ENCODE data around the gene SLC12A4.
"Not testable (repeated sequence)": the region's sequence is repeated elsewhere in the genome, so short reads cannot be mapped to it uniquely, and the experiment has no call there.

The SLC12A4 gene

DNA sequence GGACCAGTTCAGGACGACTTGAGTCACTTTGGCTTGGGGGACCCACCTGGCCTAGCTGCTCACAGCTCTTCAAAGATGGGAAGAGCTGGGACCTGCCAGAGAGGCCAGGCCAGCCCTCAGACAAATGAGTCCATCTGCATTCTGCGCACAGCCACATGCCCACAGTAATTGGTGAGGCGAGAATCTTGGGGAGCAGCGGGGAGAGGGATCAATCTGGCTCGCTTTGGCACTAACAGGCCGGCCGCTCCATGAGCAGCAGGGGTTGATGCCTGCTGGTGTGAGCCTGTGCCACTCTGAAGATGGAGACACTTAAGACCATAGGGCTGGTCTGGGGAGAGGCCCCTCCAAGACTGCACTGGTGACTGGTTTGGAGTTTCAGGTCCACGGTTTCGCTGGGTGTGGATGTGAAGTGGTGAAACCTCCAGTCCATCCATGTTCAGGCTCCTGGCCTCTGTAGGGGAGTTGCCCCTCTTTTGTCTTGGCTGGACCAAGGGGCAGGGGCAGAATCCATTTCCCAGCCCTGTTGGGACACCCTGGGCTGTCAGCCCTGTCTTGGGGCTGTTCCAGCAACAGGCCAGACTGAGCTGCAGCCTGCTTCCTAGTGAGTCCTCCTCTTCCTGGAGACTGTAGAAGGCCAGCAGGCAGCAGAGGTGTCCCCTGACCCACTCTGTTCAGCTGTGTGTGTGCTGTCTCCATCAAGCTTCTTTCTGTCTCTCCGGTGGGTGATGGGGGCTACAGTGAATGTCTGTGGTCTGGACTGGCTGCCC, 44.1 kb downstream of the SLC12A4 start:
- no peak for DNase-seq

GRCh38 chr16:67923414-67924116, 44.9 kb downstream of the SLC12A4 start:
- DNase-seq, result no peak

DNA sequence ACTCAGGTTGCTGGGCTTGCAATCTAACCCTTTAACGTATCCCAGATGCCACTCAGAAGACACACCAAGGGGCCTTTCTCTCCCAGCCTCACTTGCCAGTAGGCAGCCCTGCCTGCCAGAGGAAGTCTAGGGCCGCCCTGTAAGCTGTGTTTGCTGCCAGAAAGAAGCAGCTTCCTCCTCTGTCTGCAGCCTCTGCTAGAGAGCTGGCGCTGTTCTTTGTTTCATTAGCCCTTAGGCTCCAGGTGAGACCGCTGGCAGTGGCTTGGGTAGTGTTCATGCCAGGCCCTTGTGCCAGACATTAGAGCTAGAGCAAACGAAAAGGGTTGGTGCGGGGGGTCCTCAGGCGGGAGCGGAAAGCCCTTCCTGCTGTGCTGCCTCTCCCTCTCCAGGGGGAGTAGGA, 45.7 kb downstream of the SLC12A4 start:
- DNase-seq, result no peak

DNA sequence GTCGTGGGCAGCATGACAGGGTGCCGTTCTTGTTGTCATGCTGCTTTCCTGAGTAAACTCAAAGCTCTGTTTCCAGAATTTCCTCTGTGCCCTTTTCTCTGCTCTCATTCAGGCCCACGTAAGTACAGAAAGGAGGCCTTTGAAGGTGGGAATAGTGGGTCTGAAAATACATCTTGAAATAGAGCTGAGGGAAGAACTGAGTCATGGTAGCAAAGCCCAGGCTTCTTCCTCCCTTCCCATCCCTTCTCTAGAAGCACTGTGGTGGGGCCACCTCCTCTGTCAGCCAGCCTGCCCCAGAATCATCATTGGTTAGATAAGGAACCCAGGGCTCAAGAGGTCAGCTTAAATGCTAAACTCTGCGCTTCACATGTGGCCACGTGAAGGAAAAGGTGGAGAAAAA, 46.2 kb downstream of the SLC12A4 start:
- DNase-seq, result no peak

DNA sequence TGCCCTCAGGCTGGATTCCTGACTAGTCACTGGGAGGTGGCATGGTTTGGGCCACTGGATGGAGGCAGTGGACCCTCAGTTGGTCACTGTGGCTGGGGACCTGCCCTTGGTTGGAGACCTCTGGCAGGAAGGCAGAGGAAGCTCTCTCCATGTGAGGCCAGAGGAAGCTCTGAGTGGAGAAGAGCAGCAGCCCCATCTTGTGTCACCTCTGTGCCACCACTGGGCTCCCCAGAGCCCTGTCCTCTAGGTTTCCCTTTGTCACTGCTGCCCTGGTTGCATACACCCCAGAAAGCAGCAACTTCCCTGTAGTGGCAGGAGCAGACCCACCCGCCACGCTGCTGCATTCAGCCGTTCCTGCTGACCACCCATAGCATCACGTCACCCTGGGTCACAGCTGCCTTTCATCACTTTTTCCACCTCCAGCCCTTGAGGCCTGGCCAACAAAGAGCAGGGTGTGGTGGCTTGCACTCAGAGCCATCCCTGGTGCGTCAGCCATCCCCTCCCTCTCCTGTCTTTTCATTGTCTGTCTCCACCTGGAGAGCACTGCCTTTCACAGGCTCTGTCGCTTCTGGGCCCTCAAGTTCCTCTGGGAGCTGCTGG, 48.7 kb downstream of the SLC12A4 start:
- no peak for DNase-seq

GRCh38 chr16:67917852-67918236, 50.6 kb downstream of the SLC12A4 start:
- no peak for DNase-seq

DNA sequence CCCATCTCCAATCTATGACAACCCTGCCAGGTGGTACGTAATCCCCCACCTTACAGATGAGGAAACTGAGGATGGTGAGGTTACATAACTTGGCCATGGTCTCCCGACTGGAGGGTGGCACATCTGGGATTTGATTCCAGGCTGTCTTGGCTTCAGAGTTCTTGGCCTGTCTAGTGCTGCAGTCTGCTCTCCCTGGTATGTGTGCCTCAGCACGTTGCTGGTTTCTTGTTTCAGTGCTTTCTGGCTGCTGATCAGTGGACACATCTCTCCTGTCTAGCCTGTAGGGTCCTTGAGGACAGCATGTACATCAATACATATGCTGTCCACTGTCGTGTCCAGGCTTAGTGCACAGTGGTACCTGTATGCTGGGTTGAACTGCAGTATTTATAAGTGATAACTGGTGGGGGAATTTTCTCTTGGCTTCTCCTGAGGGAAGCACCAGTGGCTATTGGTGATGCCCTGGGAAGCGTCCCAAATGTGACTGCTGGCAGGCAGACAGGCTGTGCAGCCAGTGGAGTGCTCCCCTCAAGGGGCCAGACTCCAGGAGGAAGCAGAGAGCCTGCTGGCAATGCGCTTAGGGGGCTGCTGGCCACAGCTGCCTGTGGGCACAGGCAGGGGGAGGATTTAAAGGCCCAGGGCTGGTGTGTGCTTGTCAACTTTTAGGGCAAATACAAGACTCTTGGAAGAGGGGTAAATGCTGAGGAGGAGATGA, 51.1 kb downstream of the SLC12A4 start:
- DNase-seq, result no peak

DNA sequence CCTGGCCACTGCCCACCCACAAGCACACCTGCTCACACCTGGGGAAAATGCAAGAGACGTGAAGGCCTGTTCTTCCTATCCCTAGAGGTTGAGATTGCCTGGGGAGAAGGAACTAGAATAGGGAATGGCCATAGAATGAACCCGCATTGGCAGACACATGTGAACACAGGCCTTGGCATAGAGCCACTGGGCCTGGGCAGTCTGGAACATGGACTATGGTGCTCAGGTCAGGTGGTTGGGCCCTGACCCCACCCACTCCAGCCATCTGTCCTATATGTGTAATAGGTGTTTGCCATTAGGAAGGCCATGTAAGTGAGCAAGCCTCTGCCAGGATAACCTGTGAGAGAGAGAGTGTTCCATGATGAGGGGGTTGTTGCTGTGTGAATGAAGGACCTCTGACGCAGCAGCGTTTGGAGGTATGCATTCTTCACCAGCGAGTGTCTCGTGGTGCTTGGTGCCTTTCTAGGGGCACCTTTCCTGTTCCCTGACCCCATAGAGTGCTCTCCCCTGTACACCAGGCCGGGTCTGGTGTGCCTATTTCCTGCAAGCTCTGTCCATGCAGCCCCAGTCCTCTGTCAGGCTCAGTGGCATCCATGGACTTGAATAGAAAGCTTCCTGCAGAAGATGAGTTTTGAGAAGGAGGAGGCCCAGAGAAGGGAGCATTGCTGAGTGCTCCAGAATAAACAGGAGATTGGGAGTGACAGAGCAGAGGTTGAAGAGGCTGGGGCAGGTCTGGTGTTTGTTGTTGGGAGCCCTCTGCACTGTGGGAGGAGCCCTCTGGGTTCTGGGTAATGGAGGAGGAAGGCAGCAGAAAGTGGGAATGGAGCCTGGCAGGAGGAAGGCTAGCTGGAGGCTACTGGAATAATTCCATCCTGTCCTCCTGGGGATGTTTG, 52.4 kb downstream of the SLC12A4 start:
- DNase-seq, result no peak

GRCh38 chr16:67915496-67915769, 53.0 kb downstream of the SLC12A4 start:
- not testable (repeated sequence) for DNase-seq

DNA sequence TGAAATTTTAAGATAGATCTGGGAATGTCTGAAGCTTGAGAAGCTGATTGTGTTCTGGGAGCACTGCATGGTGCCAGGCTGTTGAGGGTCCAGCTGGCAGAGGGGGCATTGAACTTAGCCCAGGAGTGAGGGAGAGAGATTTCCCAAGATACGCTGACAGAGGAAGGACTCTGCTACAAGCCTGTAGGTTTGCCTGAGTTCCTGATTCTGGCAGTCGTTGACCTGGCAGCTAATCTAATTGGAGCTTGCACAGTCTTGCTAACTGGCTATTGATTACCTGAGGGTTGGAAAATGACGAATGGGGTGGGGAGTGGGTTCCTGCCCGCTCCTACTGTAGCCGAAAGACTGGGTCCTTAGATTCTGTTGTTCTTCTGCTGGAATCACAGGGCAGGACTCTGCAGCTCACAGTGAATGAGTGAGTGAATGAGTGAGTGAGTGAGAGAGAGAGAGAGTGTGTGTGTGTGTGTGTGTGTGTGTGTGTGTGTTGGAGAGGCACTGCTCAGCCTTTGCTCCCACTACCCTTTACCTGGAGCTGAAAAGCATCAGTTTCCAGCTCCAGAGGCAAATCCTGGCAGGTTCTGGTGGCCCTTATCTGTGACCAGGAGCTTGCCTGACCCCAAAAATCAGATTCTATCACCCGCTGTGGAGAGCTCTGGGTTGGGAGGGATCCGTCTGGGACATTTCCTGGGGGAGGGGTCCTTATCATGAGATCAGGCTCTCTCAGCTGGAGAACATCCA, 53.5 kb downstream of the SLC12A4 start:
- no peak for DNase-seq

GRCh38 chr16:67910158-67910557, 58.3 kb downstream of the SLC12A4 start:
- DNase-seq, result no peak

DNA sequence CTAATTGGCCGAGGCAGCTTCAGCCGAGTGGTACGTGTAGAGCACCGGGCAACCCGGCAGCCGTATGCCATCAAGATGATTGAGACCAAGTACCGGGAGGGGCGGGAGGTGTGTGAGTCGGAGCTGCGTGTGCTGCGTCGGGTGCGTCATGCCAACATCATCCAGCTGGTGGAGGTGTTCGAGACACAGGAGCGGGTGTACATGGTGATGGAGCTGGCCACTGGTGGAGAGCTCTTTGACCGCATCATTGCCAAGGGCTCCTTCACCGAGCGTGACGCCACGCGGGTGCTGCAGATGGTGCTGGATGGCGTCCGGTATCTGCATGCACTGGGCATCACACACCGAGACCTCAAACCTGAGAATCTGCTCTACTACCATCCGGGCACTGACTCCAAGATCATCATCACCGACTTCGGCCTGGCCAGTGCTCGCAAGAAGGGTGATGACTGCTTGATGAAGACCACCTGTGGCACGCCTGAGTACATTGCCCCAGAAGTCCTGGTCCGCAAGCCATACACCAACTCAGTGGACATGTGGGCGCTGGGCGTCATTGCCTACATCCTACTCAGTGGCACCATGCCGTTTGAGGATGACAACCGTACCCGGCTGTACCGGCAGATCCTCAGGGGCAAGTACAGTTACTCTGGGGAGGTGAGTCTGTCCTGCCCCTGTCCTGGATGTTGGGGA, 59.2 kb downstream of the SLC12A4 start:
- no peak for DNase-seq

GRCh38 chr16:67907397-67908180, 60.8 kb downstream of the SLC12A4 start:
- DNase-seq, result no peak

- no peak for DNase-seq
Measured at GRCh38 chr16:67902831-67903230, 65.6 kb downstream of the SLC12A4 start.

DNA sequence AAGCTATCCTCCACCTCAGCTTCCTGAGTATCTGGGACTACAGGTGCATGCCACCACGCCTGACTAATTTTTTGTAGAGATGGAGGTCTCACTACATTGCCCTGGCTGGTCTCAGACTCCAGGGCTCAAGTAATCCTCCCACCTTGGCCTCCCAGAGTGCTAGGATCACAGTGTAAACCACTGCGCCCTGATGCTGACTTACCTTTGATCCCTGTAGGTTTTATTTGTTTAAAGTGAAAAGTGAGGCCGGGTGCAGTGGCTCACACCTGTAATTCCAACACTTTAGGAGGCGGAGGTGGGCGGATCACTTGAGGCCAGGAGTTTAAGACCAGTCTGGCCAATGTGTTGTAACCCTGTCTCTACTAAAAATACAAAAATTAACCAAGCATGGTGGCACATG, 66.7 kb downstream of the SLC12A4 start:
- no peak for DNase-seq

DNA sequence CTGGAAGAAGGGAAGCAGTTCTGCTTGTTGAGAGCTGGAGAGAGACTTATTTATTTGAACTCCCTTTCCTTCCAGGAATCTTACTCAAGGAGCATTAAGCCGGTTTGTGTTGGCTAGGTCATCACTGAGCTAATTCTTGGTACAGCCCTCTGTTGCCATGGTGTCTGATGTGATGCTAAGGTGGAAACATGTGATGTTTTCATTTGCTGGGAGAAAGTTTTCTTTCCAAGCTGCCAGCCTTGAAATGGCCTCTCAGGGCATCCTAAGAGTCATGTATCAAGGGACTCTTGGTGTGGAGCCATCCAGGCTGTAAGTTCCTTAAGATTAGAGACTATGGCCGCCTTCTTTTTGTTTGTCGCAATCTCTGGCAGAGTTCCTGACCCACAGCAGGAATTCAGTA, 71.2 kb downstream of the SLC12A4 start:
- DNase-seq, result no peak

- DNase-seq, result peak; percentile 34
Measured at GRCh38 chr16:67893743-67894399, 74.6 kb downstream of the SLC12A4 start.

Measured in hematopoietic multipotent progenitor cell treated with erythropoietin and hydrocortisone succinate and interleukin-3 and kit ligand, for 8 days (in vitro differentiated cells).